NCI-H2196 treated with DMSO at 0.1 percent for 48 hours (cell line): ENCODE data around the gene DNAJC17.

ENCODE experiments used
- DNase-seq: peaks from one replicate; lab custom pipeline; 2025; ENCODE audit not compliant: unreplicated experiment; lab: John Stamatoyannopoulos, UW

DNAJC17 gene

GRCh38 chr15:40768521-40769273 is 38.6 kb downstream of the DNAJC17 start:
- no peak for DNase-seq

- no peak for DNase-seq
These were observed 39.3 kb downstream of the DNAJC17 start for GRCh38 chr15:40767838-40768500.

GRCh38 chr15:40766906-40767837 is 40.1 kb downstream of the DNAJC17 start:
- DNase-seq, result no peak

- no peak for DNase-seq
These were observed 41.0 kb downstream of the DNAJC17 start for GRCh38 chr15:40766194-40766815.

- DNase-seq, result no peak
These were observed 42.6 kb downstream of the DNAJC17 start for GRCh38 chr15:40764629-40765103.

GRCh38 chr15:40763801-40764628 is 43.3 kb downstream of the DNAJC17 start, which contains the start of gene GCHFR:
TSS of gene GCHFR (plus strand) at chr15:40764068. CDS start at chr15:40764181, 113 bp downstream.
- DNase-seq, result peak; percentile 37

- peak; percentile 69 for DNase-seq
These were observed 44.1 kb downstream of the DNAJC17 start for GRCh38 chr15:40762919-40763800.

GRCh38 chr15:40759961-40760360 is 47.3 kb downstream of the DNAJC17 start:
- DNase-seq, result no peak

- DNase-seq, result no peak
These were observed 50.3 kb downstream of the DNAJC17 start for GRCh38 chr15:40756938-40757337.

- no peak for DNase-seq
These were observed 51.5 kb downstream of the DNAJC17 start for GRCh38 chr15:40755812-40756208.

GRCh38 chr15:40754883-40755811 is 52.1 kb downstream of the DNAJC17 start, which contains the start of gene RMDN3:
TSS of gene RMDN3 (minus strand) at chr15:40755254. CDS start at chr15:40754783, 471 bp downstream.
- peak; percentile 70 for DNase-seq

GRCh38 chr15:40754574-40754882 is 52.7 kb downstream of the DNAJC17 start:
- DNase-seq, result no peak

GRCh38 chr15:40751745-40752144 is 55.5 kb downstream of the DNAJC17 start:
- DNase-seq, result no peak

- no peak for DNase-seq
These were observed 56.4 kb downstream of the DNAJC17 start for GRCh38 chr15:40750885-40751284.

- DNase-seq, result no peak
These were observed 58.1 kb downstream of the DNAJC17 start for GRCh38 chr15:40749151-40749630.

GRCh38 chr15:40747685-40748631 is 59.3 kb downstream of the DNAJC17 start:
- no peak for DNase-seq
